ENCODE data around the gene USP31.

DNA sequence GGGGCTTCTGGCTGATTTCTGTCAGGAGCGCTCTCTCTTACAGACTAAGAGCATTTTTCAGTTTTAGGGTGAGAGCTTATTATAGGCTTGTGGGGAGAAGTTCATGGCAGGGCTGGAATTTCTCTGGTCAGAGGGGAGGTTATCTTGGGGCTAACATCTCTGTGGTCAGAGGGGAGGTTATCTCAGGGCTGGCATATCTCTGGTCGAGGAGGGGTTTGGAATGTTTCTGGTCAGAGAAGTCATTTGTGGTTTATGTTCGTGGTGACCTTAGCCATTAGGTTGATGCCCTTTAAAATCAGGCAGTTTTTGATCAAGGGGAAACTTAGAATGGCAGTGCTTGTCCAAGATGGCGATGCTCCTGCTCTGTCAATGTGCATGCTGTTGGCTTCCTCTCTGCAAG lies 10.8 kb upstream of the USP31 start:
- TF ChIP-seq POLR2A (IDR thresholded peaks at IDR 0.05) (no peak), POLR2AphosphoS5 (IDR thresholded peaks at IDR 0.05; ENCODE audit: insufficient read depth in 1 of 2, low read depth in 1 of 2) (no peak)
- TF ChIP-seq, protein P1, sequence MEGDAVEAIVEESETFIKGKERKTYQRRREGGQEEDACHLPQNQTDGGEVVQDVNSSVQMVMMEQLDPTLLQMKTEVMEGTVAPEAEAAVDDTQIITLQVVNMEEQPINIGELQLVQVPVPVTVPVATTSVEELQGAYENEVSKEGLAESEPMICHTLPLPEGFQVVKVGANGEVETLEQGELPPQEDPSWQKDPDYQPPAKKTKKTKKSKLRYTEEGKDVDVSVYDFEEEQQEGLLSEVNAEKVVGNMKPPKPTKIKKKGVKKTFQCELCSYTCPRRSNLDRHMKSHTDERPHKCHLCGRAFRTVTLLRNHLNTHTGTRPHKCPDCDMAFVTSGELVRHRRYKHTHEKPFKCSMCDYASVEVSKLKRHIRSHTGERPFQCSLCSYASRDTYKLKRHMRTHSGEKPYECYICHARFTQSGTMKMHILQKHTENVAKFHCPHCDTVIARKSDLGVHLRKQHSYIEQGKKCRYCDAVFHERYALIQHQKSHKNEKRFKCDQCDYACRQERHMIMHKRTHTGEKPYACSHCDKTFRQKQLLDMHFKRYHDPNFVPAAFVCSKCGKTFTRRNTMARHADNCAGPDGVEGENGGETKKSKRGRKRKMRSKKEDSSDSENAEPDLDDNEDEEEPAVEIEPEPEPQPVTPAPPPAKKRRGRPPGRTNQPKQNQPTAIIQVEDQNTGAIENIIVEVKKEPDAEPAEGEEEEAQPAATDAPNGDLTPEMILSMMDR (IDR thresholded peaks at IDR 0.05), result no peak

Data from vagina (tissue), 2 donors.